Fibroblast of lung (primary cell): Measurements from ENCODE around the gene USP6NL. TPM values are rescaled to one million over a fixed set of nuclear protein-coding genes. Genes with fewer than 3 reads are reported as not detected.

ENCODE experiments used
- DNase-seq, 2 donors: peaks; one replicate each; pipeline versions ENCODE4 v3.0.0 to v3.0.0-alpha.2; 2010; ENCODE audit warnings: low read depth in 2 of 2
- H2AFZ ChIP-seq: 2 replicates; pipeline ENCODE4 v1.5.1; 2012; ENCODE audit warnings: low read length, control low read depth, inconsistent platforms
- H3K27ac ChIP-seq: 2 replicates; pipeline ENCODE4 v1.5.1; 2011; ENCODE audit warnings: low read length, control low read depth; ENCODE audit not compliant: insufficient read depth
- H3K27me3 ChIP-seq: 2 replicates; pipeline ENCODE4 v1.5.1; 2011; ENCODE audit warnings: mild to moderate bottlenecking, low read length; ENCODE audit not compliant: control insufficient read depth, insufficient read depth
- H3K36me3 ChIP-seq: 2 replicates; pipeline ENCODE4 v1.5.1; 2011; ENCODE audit warnings: low read length; ENCODE audit not compliant: control insufficient read depth, insufficient read depth
- H3K4me1 ChIP-seq: 2 replicates; pipeline ENCODE4 v1.5.1; 2011; ENCODE audit warnings: low read length; ENCODE audit not compliant: control insufficient read depth, insufficient read depth; ENCODE audit errors: extremely low read depth
- H3K4me2 ChIP-seq: 2 replicates; pipeline ENCODE4 v1.5.1; 2011; ENCODE audit warnings: low read length, control low read depth; ENCODE audit not compliant: insufficient read depth; ENCODE audit errors: extremely low read depth
- H3K4me3 ChIP-seq, 4 experiments: fragments of 200-600 bp in 1 of 4; sonication (generic) in 1 of 4; replicated peaks in 1 of 4; 2 replicates each; pipeline ENCODE4 v1.5.1; 2011 to 2016; ENCODE audit warnings: low read length in 4 of 4, low read depth in 3 of 4, mild to moderate bottlenecking in 3 of 4, control low read depth in 2 of 4, inconsistent platforms in 1 of 4, mixed read lengths in 1 of 4; ENCODE audit not compliant: insufficient read depth in 1 of 4; ENCODE audit errors: control extremely low read depth in 1 of 4
- H3K79me2 ChIP-seq: 2 replicates; pipeline ENCODE4 v1.5.1; 2012; ENCODE audit warnings: mild to moderate bottlenecking, low read length, inconsistent platforms; ENCODE audit not compliant: control insufficient read depth, insufficient read depth
- H3K9ac ChIP-seq: 2 replicates; pipeline ENCODE4 v1.5.1; 2011; ENCODE audit warnings: mild to moderate bottlenecking, low read length, control low read depth; ENCODE audit not compliant: insufficient read depth
- H3K9me3 ChIP-seq: 2 replicates; pipeline ENCODE4 v1.5.1; 2012; ENCODE audit warnings: low read depth, low read length; ENCODE audit not compliant: control insufficient read depth, insufficient read depth
- H4K20me1 ChIP-seq: 2 replicates; pipeline ENCODE4 v1.5.1; 2011; ENCODE audit warnings: low read length; ENCODE audit not compliant: control insufficient read depth, insufficient read depth; ENCODE audit errors: extremely low read depth
- CTCF ChIP-seq, 2 donors: IDR thresholded peaks in 1 of 2; conservative IDR thresholded peaks in 1 of 2; 1 replicate in 1 of 2; 2 replicates in 1 of 2; pipeline ENCODE4 v1.5.1; 2011 to 2012; ENCODE audit warnings: low read length in 2 of 2, control low read depth in 1 of 2, inconsistent platforms in 1 of 2, low read depth in 1 of 2, mild to moderate bottlenecking in 1 of 2
- EZH2 ChIP-seq: IDR thresholded peaks from 2 replicates; pipeline ENCODE4 v1.5.1; 2012; ENCODE audit warnings: low read length, control low read depth, mild to moderate bottlenecking; ENCODE audit errors: missing control alignments
- polyA plus RNA-seq, 2 donors: library from polyadenylated mRNA; depleted of rRNA in 1 of 2; stranded (reverse) in 1 of 2; unstranded in 1 of 2; fragments of >200 nt; gene quantifications; 2 replicates each; pipeline ENCODE4 v1.2.1, GENCODE V29; 2011 to 2012; ENCODE audit warnings: missing spikeins in 1 of 2
- total RNA-seq: library from RNA; depleted of rRNA; stranded (reverse); fragments of >200 nt; gene quantifications from 2 replicates; pipeline ENCODE4 v1.2.1, GENCODE V29; 2014

USP6NL gene
- total and polyA plus RNA-seq, 2 donors (not counting 1 experiment from before 2014, with no cell fraction given): 8.9 to 13.4 TPM

- Histone ChIP-seq H2AFZ (no peak overlapping the region), H3K4me1 (no peaks in the 10 kb centered on the region), H3K4me2 (no peak overlapping the region), H3K9me3 (no peaks in the 10 kb centered on the region), H3K36me3 (no peaks in the 10 kb centered on the region), H3K27ac (no peak overlapping the region), H3K79me2 (no peaks in the 10 kb centered on the region), H4K20me1 (no peaks in the 10 kb centered on the region), H3K27me3 (no peaks in the 10 kb centered on the region), H3K4me3 (no peak overlapping the region), H3K9ac (no peak overlapping the region)
- peak; percentile 37 to 63 for DNase-seq
- TF ChIP-seq CTCF (conservative IDR thresholded peaks at IDR 0.05 in 1 of 2, IDR thresholded peaks at IDR 0.05 in 1 of 2; ENCODE audit: low read depth in 1 of 2, low read length in 2 of 2) (peak; percentile 87 to 89), EZH2 (no peak)
These were observed 139.2 kb downstream of the USP6NL start for GRCh38 chr10:11472158-11472753.

GRCh38 chr10:11469575-11470391, 141.7 kb downstream of the USP6NL start:
- Histone ChIP-seq H3K27ac (no peak overlapping the region), H3K9ac (no peak overlapping the region), H3K79me2 (no peaks in the 10 kb centered on the region), H3K27me3 (no peaks in the 10 kb centered on the region), H3K4me1 (no peaks in the 10 kb centered on the region), H3K9me3 (no peaks in the 10 kb centered on the region), H3K4me2 (no peak overlapping the region), H3K4me3 (no peak overlapping the region), H4K20me1 (no peaks in the 10 kb centered on the region), H2AFZ (no peak overlapping the region), H3K36me3 (no peaks in the 10 kb centered on the region)
- TF ChIP-seq EZH2: no peak
- TF ChIP-seq CTCF (conservative IDR thresholded peaks at IDR 0.05 in 1 of 2, IDR thresholded peaks at IDR 0.05 in 1 of 2; ENCODE audit: low read depth in 1 of 2, low read length in 2 of 2): no peak
- DNase-seq: no peak

GRCh38 chr10:11468126-11468742, 143.2 kb downstream of the USP6NL start:
- TF ChIP-seq CTCF (conservative IDR thresholded peaks at IDR 0.05 in 1 of 2, IDR thresholded peaks at IDR 0.05 in 1 of 2; ENCODE audit: low read depth in 1 of 2, low read length in 2 of 2): no peak
- Histone ChIP-seq H3K9ac (no peak overlapping the region), H3K36me3 (no peaks in the 10 kb centered on the region), H3K4me1 (no peaks in the 10 kb centered on the region), H3K79me2 (no peaks in the 10 kb centered on the region), H3K27ac (no peak overlapping the region), H2AFZ (no peak overlapping the region), H3K4me2 (no peak overlapping the region), H4K20me1 (no peaks in the 10 kb centered on the region), H3K27me3 (no peaks in the 10 kb centered on the region), H3K9me3 (no peaks in the 10 kb centered on the region), H3K4me3 (no peak overlapping the region)
- peak; percentile 51 to 77 for DNase-seq
